K562 (cell line): ENCODE results near the gene SPRR3. TPM values are rescaled to one million over a fixed set of nuclear protein-coding genes. Genes with fewer than 3 reads are reported as not detected.

Experiments
- ATAC-seq: fragments of 200-7000 bp; cut with Tn5 transposase; 3 replicates; pipeline ENCODE4 v1.9.1; 2020; ENCODE audit warnings: moderate library complexity
- BruUV-seq: library from RNA; stranded (reverse); fragments of 400-500 nt; replicated peaks from 2 replicates; lab custom pipeline; 2021; lab: Mats Ljungman, UMichigan
- CTCF ChIA-PET: fragments of 300-600 bp; formaldehyde crosslinking; extraction: SDS; loops from one replicate; lab custom pipeline; 2021; ENCODE audit warnings: low intra/inter-chr PET ratio; lab: Yijun Ruan, JAX
- POLR2A ChIA-PET: fragments of 300-600, 350-650 bp; sonication (Branson Sonifier 250); formaldehyde crosslinking; extraction: SDS; loops from one replicate; lab custom pipeline; 2021; ENCODE audit warnings: antibody characterized with exemption, inconsistent platforms; lab: Yijun Ruan, JAX
- DNase-seq, 4 experiments: peaks; one replicate each; pipeline versions ENCODE4 v3.0.0 to v3.0.0-alpha.2; 2011 to 2018; ENCODE audit warnings: low spot score in 3 of 4, mixed read lengths in 3 of 4; ENCODE audit errors: extremely low read depth in 1 of 4
- FAIRE-seq: peaks from 2 replicates; lab custom pipeline; 2011; peaks lifted over from hg19 to GRCh38; lab: Jason Lieb, UNC
- H2AFZ ChIP-seq: 2 replicates; pipeline ENCODE4 v1.6.0; 2011; ENCODE audit warnings: low read depth, low read length, control low read depth, inconsistent platforms
- H3K27ac ChIP-seq: fragments of 200-600 bp; 3 replicates; pipeline ENCODE4 v1.8.0; 2011; ENCODE audit warnings: low read depth, mild to moderate bottlenecking, control low read depth, inconsistent platforms, low read length, moderate library complexity, mixed read lengths; ENCODE audit errors: extremely low read depth
- H3K27me3 ChIP-seq, 2 experiments: fragments of 300-600 bp in 1 of 2; 2 replicates in 1 of 2; 3 replicates in 1 of 2; pipeline versions ENCODE4 v1.6.0 to v1.8.0; 2011; ENCODE audit warnings: inconsistent platforms in 2 of 2, low read length in 2 of 2, mild to moderate bottlenecking in 1 of 2, mixed read lengths in 1 of 2, moderate library complexity in 1 of 2; ENCODE audit not compliant: control insufficient read depth in 2 of 2, insufficient read depth in 2 of 2
- H3K36me3 ChIP-seq: fragments of 300-600 bp; 3 replicates; pipeline ENCODE4 v1.8.0; 2011; ENCODE audit warnings: mild to moderate bottlenecking, low read length, inconsistent platforms; ENCODE audit not compliant: control insufficient read depth, insufficient read depth
- H3K4me1 ChIP-seq, 2 experiments: fragments of 200-600 bp in 1 of 2; replicated peaks in 1 of 2; 2 replicates in 1 of 2; 3 replicates in 1 of 2; pipeline versions ENCODE4 v1.5.1 to v1.8.0; 2011; ENCODE audit warnings: inconsistent platforms in 2 of 2, low read length in 2 of 2, mild to moderate bottlenecking in 1 of 2, mixed read lengths in 1 of 2, moderate library complexity in 1 of 2; ENCODE audit not compliant: control insufficient read depth in 2 of 2, insufficient read depth in 2 of 2
- H3K4me2 ChIP-seq: 2 replicates; pipeline ENCODE4 v1.6.1; 2011; ENCODE audit warnings: low read length, control low read depth, inconsistent platforms, mixed read lengths; ENCODE audit not compliant: insufficient read depth
- H3K4me3 ChIP-seq: fragments of 200-600 bp; sonication (generic), shearing (Covaris generic); 2 replicates; pipeline ENCODE4 v1.5.1; 2016; ENCODE audit warnings: control low read depth, inconsistent platforms
- H3K79me2 ChIP-seq: fragments of 200-600 bp; 3 replicates; pipeline ENCODE4 v1.8.0; 2011; ENCODE audit warnings: low read length, inconsistent platforms; ENCODE audit not compliant: control insufficient read depth, insufficient read depth
- H3K9ac ChIP-seq, 2 experiments: 2 replicates each; pipeline versions ENCODE4 v1.6.0 to v1.6.1; 2011; ENCODE audit warnings: low read depth in 2 of 2, low read length in 2 of 2, control low read depth in 1 of 2, inconsistent platforms in 1 of 2, mild to moderate bottlenecking in 1 of 2, mixed read lengths in 1 of 2; ENCODE audit not compliant: insufficient read depth in 1 of 2
- H3K9me1 ChIP-seq: one replicate; pipeline ENCODE4 v1.6.0; 2011; ENCODE audit warnings: inconsistent platforms, mild to moderate bottlenecking, low read length, moderate library complexity; ENCODE audit not compliant: control insufficient read depth, insufficient read depth
- H3K9me3 ChIP-seq: replicated peaks from 2 replicates; pipeline ENCODE4 v1.5.1; 2011; ENCODE audit warnings: low read depth, low read length, inconsistent platforms; ENCODE audit not compliant: control insufficient read depth, insufficient read depth
- H4K20me1 ChIP-seq: replicated peaks from 2 replicates; pipeline ENCODE4 v1.6.1; 2011; ENCODE audit warnings: low read length, inconsistent platforms, mixed read lengths; ENCODE audit not compliant: control insufficient read depth, insufficient read depth
- ARID1B ChIP-seq: fragments of 450-650 bp; IDR thresholded peaks from 2 replicates; pipeline ENCODE4 v1.6.1; 2016; ENCODE audit warnings: antibody characterized with exemption, mild to moderate bottlenecking, inconsistent platforms
- ATF3 ChIP-seq, 2 experiments: fragments of 450-650 bp in 1 of 2; sonication (generic) in 1 of 2; formaldehyde crosslinking in 1 of 2; IDR thresholded peaks in 1 of 2; conservative IDR thresholded peaks in 1 of 2; 2 replicates each; pipeline versions ENCODE4 v1.6.1 to v1.8.1; 2016 to 2023; ENCODE audit warnings: mild to moderate bottlenecking in 2 of 2, moderate library complexity in 2 of 2, inconsistent platforms in 1 of 2, missing genetic modification reagents in 1 of 2
- FOSL1 ChIP-seq: fragments of 200-800 bp; sonication (Bioruptor generic); conservative IDR thresholded peaks from 2 replicates; pipeline ENCODE4 v1.6.1; 2016; ENCODE audit warnings: missing genetic modification characterization, missing compliant biosample characterization
- GABPA ChIP-seq: fragments of 200-800 bp; sonication (Bioruptor generic); conservative IDR thresholded peaks from 2 replicates; pipeline ENCODE4 v1.6.1; 2016; ENCODE audit warnings: low read depth, missing genetic modification characterization, missing compliant biosample characterization
- JUND ChIP-seq, 2 experiments: IDR thresholded peaks; 2 replicates in 1 of 2; 3 replicates in 1 of 2; pipeline ENCODE4 v1.6.1; 2011; ENCODE audit warnings: borderline replicate concordance in 2 of 2, low read depth in 2 of 2, low read length in 2 of 2, improper control_type of control experiment in 1 of 2, missing biosample characterization in 1 of 2, missing genetic modification characterization in 1 of 2, missing genetic modification reagents in 1 of 2
- WGBS: fragments of 100-300 bp; shearing (Covaris generic); methylation state at CpG from one replicate; pipeline ENCODE4 v1.1.6; 2016; ENCODE audit warnings: low coverage, mixed read lengths; ENCODE audit not compliant: insufficient coverage; ENCODE audit errors: missing lambda C conversion rate; 5-methylcytosine and 5-hydroxymethylcytosine counted together
- in situ Hi-C: fragments of 300-500 bp; cut with MboI; formaldehyde crosslinking; loops from 4 replicates; pipeline ENCODE4 v1.15.0; 2018; ENCODE audit warnings: inconsistent platforms, mixed read lengths
- intact Hi-C: fragments of 100-400 bp; cut with micrococcal nuclease; formaldehyde crosslinking; loops from 2 replicates; pipeline ENCODE4 v1.14.2; 2022
- polyA plus RNA-seq, 8 experiments: library from polyadenylated mRNA; depleted of rRNA in 4 of 8; stranded (reverse) in 5 of 8; unstranded in 3 of 8; fragments of >200 nt; fragmentation: Nextera tagmentation in 2 of 8; fragmentation: Illumina TruSeq in 1 of 8; extraction: Ambion mirVana in 2 of 8; extraction: Trizol in 1 of 8; gene quantifications; 2 replicates each; pipeline versions ENCODE4 v1.2.1 to v1.2.3, GENCODE V29; 2011 to 2014; ENCODE audit warnings: inconsistent platforms in 1 of 8, missing spikeins in 1 of 8
- total RNA-seq, 7 experiments: library from RNA; depleted of rRNA in 6 of 7; stranded (reverse); fragments of >200 nt in 6 of 7; fragmentation: Illumina TruSeq in 2 of 7; extraction: Trizol in 2 of 7; gene quantifications; 2 replicates each; pipeline versions ENCODE4 v1.2.1 to v1.2.3, GENCODE V29; 2011 to 2021; ENCODE audit warnings: low replicate concordance in 1 of 7

The SPRR3 gene
- total and polyA plus RNA-seq, 9 of the 15 experiments (the other 6 are each of a cell fraction or from before 2014, with no cell fraction given), result not detected

DNA sequence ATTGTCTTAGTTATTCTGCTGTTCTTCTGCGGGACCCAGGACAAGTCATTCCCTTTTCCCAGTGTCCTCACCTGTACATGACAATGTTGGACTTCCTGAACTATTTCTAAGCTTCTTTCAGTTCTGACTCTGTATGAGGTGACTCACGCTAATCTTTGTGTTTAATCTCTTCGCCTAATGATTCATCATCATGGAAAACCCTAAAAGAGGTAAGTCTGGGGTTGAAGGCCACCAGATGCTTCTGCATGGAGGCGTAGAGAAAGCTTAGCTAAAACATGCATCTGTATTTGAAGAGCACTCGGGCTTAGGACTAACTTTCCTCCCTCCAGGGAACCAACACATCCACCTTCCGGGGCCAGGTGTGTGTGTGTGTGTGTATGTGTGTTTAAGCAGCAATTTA is 47.1 kb upstream of the SPRR3 start:
- intact Hi-C loops, result no loop called here
- Histone ChIP-seq H3K27ac (no peak overlapping the region), H3K9me1 (peaks cover 3% of the 10 kb centered on the region), H3K79me2 (no peaks in the 10 kb centered on the region), H3K36me3 (no peaks in the 10 kb centered on the region), H2AFZ (no peak overlapping the region), H3K4me3 (no peak overlapping the region), H3K4me2 (no peak overlapping the region), H4K20me1 (no peaks in the 10 kb centered on the region), H3K9me3 (no peaks in the 10 kb centered on the region), H3K27me3 (peaks cover 0 to 6% of the 10 kb centered on the region in 2 experiments; a peak in 2 of 5 replicates), H3K4me1 (no peaks in the 10 kb centered on the region), H3K9ac (no peak overlapping the region)
- no peak for FAIRE-seq
- DNase-seq, result peak in 1 of 4 experiments; percentile 5
- TF ChIP-seq ATF3 (IDR thresholded peaks at IDR 0.05) (peak; percentile 58), ATF3 (CRISPR knock-in tag; conservative IDR thresholded peaks at IDR 0.05) (no peak), GABPA (tag) (no peak), ARID1B (0 out of 2 replicates have a peak, but pooled peaks have one; percentile 19), FOSL1 (peak; percentile 96), JUND (IDR thresholded peaks at IDR 0.05; ENCODE audit: borderline replicate concordance, low read depth, low read length) (peak; percentile 55; the same call in 1 of the 2 replicates), JUND (tag; IDR thresholded peaks at IDR 0.05; ENCODE audit: borderline replicate concordance, low read depth, low read length) (peak; percentile 58; the same call in 2 of the 3 replicates)
- in situ Hi-C loops, result loop anchor here (25.0 kb wide), 1 partner anchor 233 kb away; no protein-coding TSS in a partner anchor
- POLR2A ChIA-PET, result no interaction called here
- no TSS peak for BruUV-seq
- 3% methylated on average over 6 of the region's 6 CpGs for WGBS
- CTCF ChIA-PET, result no interaction called here
- no peak for ATAC-seq
